Right lobe of liver (tissue), 6 donors: ENCODE results near the gene SPATS2L. TPM values are rescaled to one million over a fixed set of nuclear protein-coding genes. Genes with fewer than 3 reads are reported as not detected.
A peak's percentile ranks its signal among the peaks of the same experiment; 100 is the strongest.

Source experiments
- ATAC-seq, 4 donors: fragments of 200-7000 bp; cut with Tn5 transposase; one replicate each; pipeline ENCODE4 v1.9.1; 2020; ENCODE audit warnings: mild to moderate bottlenecking in 4 of 4, moderate library complexity in 4 of 4
- DNase-seq, 3 donors: peaks; one replicate each; pipeline ENCODE4 v3.0.0-alpha.2; 2020
- H3K27ac ChIP-seq, 3 donors: fragments of 200-600 bp; one replicate each; pipeline ENCODE4 v1.8.0; 2022
- H3K27me3 ChIP-seq, 2 donors: fragments of 200-600 bp; one replicate each; pipeline ENCODE4 v1.8.0; 2022
- H3K36me3 ChIP-seq, 4 donors: fragments of 200-600 bp; sonication (generic) in 1 of 4; one replicate each; pipeline versions ENCODE4 v1.5.1 to v1.8.0; 2017 to 2022; ENCODE audit warnings: control low read depth in 1 of 4
- H3K4me1 ChIP-seq, 4 donors: fragments of 200-600 bp; sonication (generic) in 1 of 4; one replicate each; pipeline versions ENCODE4 v1.5.1 to v1.8.0; 2017 to 2022; ENCODE audit warnings: control low read depth in 1 of 4
- H3K4me3 ChIP-seq, 3 donors: fragments of 200-600 bp; one replicate each; pipeline ENCODE4 v1.8.0; 2022
- H3K9me3 ChIP-seq, 4 donors: fragments of 200-600 bp; sonication (generic) in 1 of 4; one replicate each; pipeline versions ENCODE4 v1.5.1 to v1.8.0; 2017 to 2022; ENCODE audit warnings: control low read depth in 1 of 4
- POLR2A ChIP-seq: fragments of 450-650 bp; IDR thresholded peaks from one replicate; pipeline ENCODE4 v1.6.1; 2017; ENCODE audit warnings: antibody characterized with exemption, mild to moderate bottlenecking
- WGBS: methylation state at CpG from one replicate; pipeline ENCODE4 v1.1.6; 2018; ENCODE audit warnings: low coverage, low lambda C conversion rate; ENCODE audit not compliant: insufficient coverage; ENCODE audit errors: missing lambda C conversion rate; 5-methylcytosine and 5-hydroxymethylcytosine counted together
- intact Hi-C, 2 donors: fragments of 100-400 bp; cut with DNase I; formaldehyde crosslinking; loops; one replicate each; pipeline versions ENCODE4 v1.11.2 to v1.14.1; 2022
- total RNA-seq, 6 experiments: library from RNA; depleted of rRNA in 2 of 6; stranded (reverse); fragments of >200 nt in 2 of 6; fragmentation: NEBNext Ultra II Directional in 3 of 6; extraction: Animal tissue kit (Norgen Biotek cat#: 25700) in 3 of 6; gene quantifications; one replicate each; pipeline versions ENCODE4 v1.1.0 to v1.2.4, GENCODE V29; 2016 to 2023
- TF ChIP-seq, protein P1 (sequence below), 4 donors: fragments of 200-600 bp in 3 of 4; fragments of 450-650 bp in 1 of 4; IDR thresholded peaks; one replicate each; pipeline versions ENCODE4 v1.5.1 to v1.8.0; 2016 to 2022; ENCODE audit warnings: antibody characterized with exemption in 4 of 4, mild to moderate bottlenecking in 2 of 4
- donor health status: DM: no; HTN: yes; CAD: no.
- donor health status: DM: no; HTN: no; CAD: no.
- donor health status: DM: no; HTN: no; CAD: no.
- donor health status: DM: no; HTN: yes; CAD: no.
- donor health status: DM: no; HTN: yes; CAD: no.

SPATS2L gene
- total RNA-seq, 6 experiments from 2014 or later = 60.7 to 109 (median 72.9) TPM

DNA sequence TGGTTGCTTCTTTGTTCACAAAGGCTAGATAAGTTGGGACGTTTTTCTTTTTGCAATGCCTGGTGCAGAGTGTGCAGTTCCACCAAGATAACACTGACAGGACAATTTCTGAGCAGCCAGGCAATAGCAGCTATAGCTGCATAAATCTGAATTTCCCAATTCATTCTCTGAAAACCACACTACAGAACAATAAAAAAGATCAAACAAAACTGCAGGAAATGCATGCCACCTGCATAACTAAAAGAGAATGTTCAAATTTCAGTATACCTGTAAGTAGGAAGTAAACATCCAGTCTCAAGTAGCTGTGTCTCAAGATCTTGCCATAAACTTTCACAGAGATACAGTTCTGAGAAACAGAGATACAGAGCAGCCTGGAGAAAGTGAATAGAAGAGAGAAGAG is 208.7 kb downstream of the SPATS2L start:
- Histone ChIP-seq H3K4me3 (no peak overlapping the region), H3K27ac (no peak overlapping the region), H3K36me3 (no peaks in the 10 kb centered on the region), H3K9me3 (no peaks in the 10 kb centered on the region), H3K27me3 (no peaks in the 10 kb centered on the region), H3K4me1 (no peaks in the 10 kb centered on the region)
- TF ChIP-seq POLR2A = no peak
- TF ChIP-seq, protein P1, sequence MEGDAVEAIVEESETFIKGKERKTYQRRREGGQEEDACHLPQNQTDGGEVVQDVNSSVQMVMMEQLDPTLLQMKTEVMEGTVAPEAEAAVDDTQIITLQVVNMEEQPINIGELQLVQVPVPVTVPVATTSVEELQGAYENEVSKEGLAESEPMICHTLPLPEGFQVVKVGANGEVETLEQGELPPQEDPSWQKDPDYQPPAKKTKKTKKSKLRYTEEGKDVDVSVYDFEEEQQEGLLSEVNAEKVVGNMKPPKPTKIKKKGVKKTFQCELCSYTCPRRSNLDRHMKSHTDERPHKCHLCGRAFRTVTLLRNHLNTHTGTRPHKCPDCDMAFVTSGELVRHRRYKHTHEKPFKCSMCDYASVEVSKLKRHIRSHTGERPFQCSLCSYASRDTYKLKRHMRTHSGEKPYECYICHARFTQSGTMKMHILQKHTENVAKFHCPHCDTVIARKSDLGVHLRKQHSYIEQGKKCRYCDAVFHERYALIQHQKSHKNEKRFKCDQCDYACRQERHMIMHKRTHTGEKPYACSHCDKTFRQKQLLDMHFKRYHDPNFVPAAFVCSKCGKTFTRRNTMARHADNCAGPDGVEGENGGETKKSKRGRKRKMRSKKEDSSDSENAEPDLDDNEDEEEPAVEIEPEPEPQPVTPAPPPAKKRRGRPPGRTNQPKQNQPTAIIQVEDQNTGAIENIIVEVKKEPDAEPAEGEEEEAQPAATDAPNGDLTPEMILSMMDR (IDR thresholded peaks at IDR 0.05) = no peak
- no peak for ATAC-seq
- intact Hi-C loops = no loop called here
- WGBS = 24% methylated on average over 1 of the region's 1 CpG
- DNase-seq = no peak

DNA sequence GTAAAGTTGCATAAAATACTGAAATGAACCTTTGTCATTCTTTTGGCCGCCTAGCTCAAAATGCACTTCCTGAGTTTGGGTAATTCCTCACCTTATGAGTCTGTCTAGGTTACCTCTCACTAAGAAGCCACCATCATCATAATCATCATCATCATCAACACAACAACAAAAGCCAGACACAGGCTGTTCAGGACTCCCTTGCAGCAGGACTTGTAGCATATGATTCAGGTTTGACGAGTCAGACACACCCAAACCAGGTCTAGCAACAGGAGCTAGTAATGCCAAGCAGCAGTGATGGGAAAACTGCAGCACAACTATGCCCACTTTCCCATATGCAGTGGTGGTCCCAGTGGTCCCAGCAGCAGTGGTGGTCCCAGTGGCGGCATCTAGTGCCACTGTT is 216.7 kb downstream of the SPATS2L start:
- intact Hi-C loops = no loop called here
- Histone ChIP-seq H3K27me3 (no peaks in the 10 kb centered on the region), H3K9me3 (no peaks in the 10 kb centered on the region), H3K27ac (no peak overlapping the region), H3K4me1 (peaks cover 0 to 5% (median 2%) of the 10 kb centered on the region in 4 donors), H3K36me3 (no peaks in the 10 kb centered on the region), H3K4me3 (no peak overlapping the region)
- 77% methylated on average over 2 of the region's 3 CpGs for WGBS
- DNase-seq (no peak), ATAC-seq (no peak)
- TF ChIP-seq, protein P1 (IDR thresholded peaks at IDR 0.05) = no peak
- no peak for TF ChIP-seq POLR2A

DNA sequence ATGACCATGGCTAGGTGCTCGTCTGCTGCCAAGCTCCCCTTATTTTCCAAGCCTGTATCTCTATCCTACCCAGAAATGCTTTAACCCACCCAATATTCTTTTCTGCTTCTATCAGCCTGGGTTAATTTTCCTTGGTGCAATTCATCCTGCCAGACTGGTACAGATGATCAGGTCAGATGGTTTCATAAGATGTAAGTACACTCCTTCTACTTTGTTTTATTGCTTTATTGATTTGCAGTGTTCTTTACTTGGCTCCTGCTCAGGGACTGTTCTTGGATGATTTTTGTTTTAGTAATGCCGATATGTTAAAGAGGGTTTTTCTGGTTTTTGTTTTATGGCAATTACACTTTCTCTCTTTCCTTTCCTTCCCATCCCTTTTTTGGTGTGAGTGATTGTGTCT is 217.1 kb downstream of the SPATS2L start:
- H3K27ac ChIP-seq = no peak overlapping the region

DNA sequence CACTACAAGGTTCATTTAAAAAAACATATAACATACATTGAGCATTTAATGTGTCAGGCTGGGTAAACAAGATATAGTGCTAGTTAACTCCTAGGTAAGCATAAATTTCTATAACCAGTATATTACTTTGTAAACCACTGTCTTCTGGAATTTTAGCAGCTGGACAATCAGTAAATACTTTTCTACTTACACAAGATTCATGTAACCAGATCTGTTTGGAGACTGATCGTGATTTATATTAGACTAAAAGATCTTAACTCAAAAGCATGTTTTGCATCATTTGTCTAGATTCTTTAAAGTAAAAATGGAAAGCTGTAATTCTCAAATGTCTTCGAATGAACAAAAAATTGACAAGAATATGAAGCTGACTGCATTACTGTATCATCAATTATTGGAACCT is 218.6 kb downstream of the SPATS2L start:
- TF ChIP-seq, protein P1 (IDR thresholded peaks at IDR 0.05) = no peak
- TF ChIP-seq POLR2A = no peak
- Histone ChIP-seq H3K27me3 (no peaks in the 10 kb centered on the region), H3K36me3 (no peaks in the 10 kb centered on the region), H3K9me3 (no peaks in the 10 kb centered on the region), H3K27ac (no peak overlapping the region), H3K4me1 (peaks cover 0 to 5% (median 2%) of the 10 kb centered on the region in 4 donors), H3K4me3 (no peak overlapping the region)
- DNase-seq = no peak
- intact Hi-C loops = no loop called here
- no peak for ATAC-seq
- 73% methylated on average over 2 of the region's 2 CpGs for WGBS

More for the DNA sequence above, 217.1 kb downstream of the SPATS2L start:
- no peak overlapping the region for H3K4me3 ChIP-seq
- H3K4me1 ChIP-seq = peaks cover 0 to 5% (median 2%) of the 10 kb centered on the region in 4 donors
- no peak for DNase-seq
- TF ChIP-seq, protein P1 (IDR thresholded peaks at IDR 0.05) = no peak
- no peak for TF ChIP-seq POLR2A
- H3K36me3 ChIP-seq = no peaks in the 10 kb centered on the region
- no peak for ATAC-seq
- no peaks in the 10 kb centered on the region for H3K9me3 ChIP-seq
- no peaks in the 10 kb centered on the region for H3K27me3 ChIP-seq
- 80% methylated on average over 2 of the region's 2 CpGs for WGBS
- intact Hi-C loops = no loop called here

DNA sequence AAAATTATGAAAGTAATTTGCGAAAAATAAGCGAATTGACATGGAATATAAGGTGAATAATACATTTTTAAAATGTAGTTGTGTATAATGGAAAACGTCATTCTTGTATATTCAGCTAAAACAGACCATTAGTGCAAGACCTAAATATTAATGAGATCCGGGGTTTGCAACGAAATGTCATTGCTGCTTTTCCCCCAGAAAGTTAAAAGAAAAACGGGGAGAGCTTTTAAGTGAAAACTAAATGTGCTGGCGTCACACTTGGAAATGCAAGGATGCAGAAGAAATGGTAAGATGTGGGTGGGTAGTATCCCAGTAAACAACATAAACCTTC is 219.0 kb downstream of the SPATS2L start:
- WGBS = 17% methylated on average over 7 of the region's 7 CpGs
- no peak for ATAC-seq
- peak overlapping the region; percentile 72 to 78 (median 76) for H3K4me3 ChIP-seq

More for the DNA sequence above, 219.0 kb downstream of the SPATS2L start:
- DNase-seq = no peak
- no peaks in the 10 kb centered on the region for H3K27me3 ChIP-seq
- H3K9me3 ChIP-seq = no peaks in the 10 kb centered on the region
- no peak overlapping the region for H3K27ac ChIP-seq
- intact Hi-C loops = no loop called here
- no peak for TF ChIP-seq POLR2A
- TF ChIP-seq, protein P1 (IDR thresholded peaks at IDR 0.05) = no peak
- H3K36me3 ChIP-seq = no peaks in the 10 kb centered on the region
- peaks cover 0 to 5% (median 2%) of the 10 kb centered on the region in 4 donors for H3K4me1 ChIP-seq
